22Rv1 (cell line): ENCODE measurements around the gene AMIGO1.

ENCODE experiments used
- ZFX ChIP-seq: fragments of 450-650 bp; IDR thresholded peaks from 2 replicates; pipeline ENCODE4 v1.6.1; 2017; ENCODE audit warnings: antibody characterized with exemption, borderline replicate concordance
- TF ChIP-seq, protein P1 (sequence below): fragments of 450-650 bp; IDR thresholded peaks from 2 replicates; pipeline ENCODE4 v1.5.1; 2017; ENCODE audit warnings: mild to moderate bottlenecking

DNA sequence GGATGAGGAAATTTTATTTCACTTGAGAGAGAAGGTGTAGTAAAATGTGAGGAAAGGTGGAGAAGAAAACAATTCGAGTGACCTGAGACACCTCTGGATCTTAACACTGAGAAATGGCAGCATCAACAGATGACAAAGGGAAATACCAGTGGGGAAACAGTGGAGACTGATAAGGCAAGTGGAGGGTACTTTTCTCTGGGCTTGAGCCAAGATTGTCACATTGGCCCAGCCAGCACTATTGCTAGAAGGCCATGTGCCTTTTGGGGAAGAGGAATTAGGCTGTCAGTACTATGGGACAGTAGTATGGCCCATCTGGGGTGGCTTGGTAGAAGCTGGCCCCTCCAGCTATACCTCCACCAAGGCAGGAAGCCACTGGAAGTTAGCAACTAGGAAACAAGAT, 34.8 kb downstream of the AMIGO1 start:
- TF ChIP-seq, protein P1, sequence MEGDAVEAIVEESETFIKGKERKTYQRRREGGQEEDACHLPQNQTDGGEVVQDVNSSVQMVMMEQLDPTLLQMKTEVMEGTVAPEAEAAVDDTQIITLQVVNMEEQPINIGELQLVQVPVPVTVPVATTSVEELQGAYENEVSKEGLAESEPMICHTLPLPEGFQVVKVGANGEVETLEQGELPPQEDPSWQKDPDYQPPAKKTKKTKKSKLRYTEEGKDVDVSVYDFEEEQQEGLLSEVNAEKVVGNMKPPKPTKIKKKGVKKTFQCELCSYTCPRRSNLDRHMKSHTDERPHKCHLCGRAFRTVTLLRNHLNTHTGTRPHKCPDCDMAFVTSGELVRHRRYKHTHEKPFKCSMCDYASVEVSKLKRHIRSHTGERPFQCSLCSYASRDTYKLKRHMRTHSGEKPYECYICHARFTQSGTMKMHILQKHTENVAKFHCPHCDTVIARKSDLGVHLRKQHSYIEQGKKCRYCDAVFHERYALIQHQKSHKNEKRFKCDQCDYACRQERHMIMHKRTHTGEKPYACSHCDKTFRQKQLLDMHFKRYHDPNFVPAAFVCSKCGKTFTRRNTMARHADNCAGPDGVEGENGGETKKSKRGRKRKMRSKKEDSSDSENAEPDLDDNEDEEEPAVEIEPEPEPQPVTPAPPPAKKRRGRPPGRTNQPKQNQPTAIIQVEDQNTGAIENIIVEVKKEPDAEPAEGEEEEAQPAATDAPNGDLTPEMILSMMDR = no peak
- no peak for TF ChIP-seq ZFX
